ENCODE data around the gene AK8.

AK8 gene

DNA sequence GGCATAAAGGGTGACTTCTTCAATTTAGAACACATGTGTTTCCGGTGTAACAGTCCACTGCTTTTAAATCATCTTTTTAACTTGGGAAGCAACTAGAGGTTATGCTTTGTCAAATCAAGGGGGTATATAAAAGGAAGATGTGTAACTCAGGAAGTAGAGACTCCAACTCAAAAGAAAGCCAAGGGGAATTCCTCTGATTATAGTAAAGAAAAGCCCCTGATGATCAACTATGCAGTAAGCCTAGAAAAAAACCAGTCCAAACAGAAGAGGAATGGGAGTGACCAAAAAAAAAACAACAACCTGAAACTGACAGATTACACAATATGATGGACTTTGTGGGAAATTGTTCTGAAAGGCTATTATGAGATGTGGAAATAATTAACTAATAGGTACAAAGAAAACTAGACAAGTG, 90.3 kb downstream of the AK8 start:
- 88% methylated on average over 1 of the region's 1 CpG for WGBS (ENCODE audit: insufficient coverage)
- CTCF ChIA-PET, result interaction anchor here (1.7 to 1.8 kb wide), 2 partner anchors 10 to 11 kb away, joined by 4 to 8 read pairs; no protein-coding TSS in a partner anchor

DNA sequence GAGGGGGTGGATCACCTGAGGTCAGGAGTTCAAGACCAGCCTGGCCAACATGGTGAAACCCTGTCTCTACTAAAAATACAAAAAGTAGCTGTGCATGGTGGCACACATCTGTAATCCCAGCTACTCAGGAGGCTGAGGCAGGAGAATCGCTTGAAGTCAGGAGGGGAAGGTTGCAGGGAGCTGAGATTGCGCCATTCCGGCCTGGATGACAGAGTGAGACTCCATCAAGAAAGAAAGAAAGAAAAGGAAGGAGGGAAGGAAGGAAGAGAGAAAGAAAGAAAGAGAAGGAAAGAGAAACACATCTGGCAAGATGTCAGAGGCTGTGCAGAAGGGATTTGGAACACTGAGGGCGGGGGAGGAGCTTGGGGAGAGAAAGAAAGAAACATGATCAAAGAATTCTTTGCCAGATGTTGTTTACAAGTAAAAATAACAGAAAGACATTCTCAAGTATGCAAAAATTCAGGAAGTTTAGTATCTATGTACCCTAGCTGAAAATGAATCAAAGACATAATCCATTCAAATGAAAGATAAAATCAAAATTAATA, 93.7 kb downstream of the AK8 start:
- Histone ChIP-seq H3K27ac (ENCODE audit: insufficient read depth in 1 of 2, low read depth in 1 of 2, low read length in 2 of 2, poor library complexity in 1 of 2, severe bottlenecking in 2 of 2) (no peak overlapping the region), H3K36me3 (ENCODE audit: control insufficient read depth in 4 of 4, insufficient read depth in 4 of 4, low read length in 3 of 4) (no peaks in the 10 kb centered on the region), H3K4me1 (ENCODE audit: control extremely low read depth in 1 of 4, control insufficient read depth in 4 of 4, insufficient read depth in 4 of 4, low read length in 3 of 4) (peaks cover 0 to 5% (median 4%) of the 10 kb centered on the region in 4 experiments), H3K9me3 (ENCODE audit: control extremely low read depth in 1 of 5, control insufficient read depth in 4 of 5, insufficient read depth in 2 of 5, low read depth in 1 of 5, low read length in 4 of 5) (peaks cover 0 to 3% (median 0%) of the 10 kb centered on the region in 5 experiments), H3K4me3 (ENCODE audit: control insufficient read depth in 1 of 7, extremely low read depth in 1 of 7, insufficient read depth in 4 of 7, low read depth in 2 of 7, low read length in 6 of 7) (no peak overlapping the region), H3K27me3 (replicated peaks in 2 of 5; ENCODE audit: control insufficient read depth in 4 of 5, insufficient read depth in 5 of 5, low read length in 4 of 5) (peaks cover 0 to 2% (median 0%) of the 10 kb centered on the region in 5 experiments)
- ChIA-PET POLR2A (interaction anchor here (0.9 kb wide), 1 partner anchor 15 kb away, joined by 3 read pairs; no protein-coding TSS in a partner anchor), CTCF (interaction anchor here (1.4 to 2.6 kb wide), 2 partner anchors 15 to 69 kb away, joined by 3 to 8 read pairs; no protein-coding TSS in a partner anchor)
- WGBS (ENCODE audit: insufficient coverage), result 96% methylated on average over 3 of the region's 4 CpGs
- DNase-seq, result no peak

More for the DNA sequence above, 90.3 kb downstream of the AK8 start:
- H3K4me1 ChIP-seq (ENCODE audit: control extremely low read depth in 1 of 4, control insufficient read depth in 4 of 4, insufficient read depth in 4 of 4, low read length in 3 of 4), result peaks cover 0 to 8% (median 4%) of the 10 kb centered on the region in 4 experiments
- no peak overlapping the region for H3K4me3 ChIP-seq (ENCODE audit: control insufficient read depth in 1 of 7, extremely low read depth in 1 of 7, insufficient read depth in 4 of 7, low read depth in 2 of 7, low read length in 6 of 7)
- H3K9me3 ChIP-seq (ENCODE audit: control extremely low read depth in 1 of 5, control insufficient read depth in 4 of 5, insufficient read depth in 2 of 5, low read depth in 1 of 5, low read length in 4 of 5), result peaks cover 0 to 3% (median 0%) of the 10 kb centered on the region in 5 experiments
- no peaks in the 10 kb centered on the region for H3K36me3 ChIP-seq (ENCODE audit: control insufficient read depth in 4 of 4, insufficient read depth in 4 of 4, low read length in 3 of 4)
- POLR2A ChIA-PET, result no interaction called here
- H3K27ac ChIP-seq (ENCODE audit: insufficient read depth in 1 of 2, low read depth in 1 of 2, low read length in 2 of 2, poor library complexity in 1 of 2, severe bottlenecking in 2 of 2), result no peak overlapping the region
- peak in 1 of 3 donors; percentile 27 for DNase-seq
- no peaks in the 10 kb centered on the region for H3K27me3 ChIP-seq (replicated peaks in 2 of 5; ENCODE audit: control insufficient read depth in 4 of 5, insufficient read depth in 5 of 5, low read length in 4 of 5)

DNA sequence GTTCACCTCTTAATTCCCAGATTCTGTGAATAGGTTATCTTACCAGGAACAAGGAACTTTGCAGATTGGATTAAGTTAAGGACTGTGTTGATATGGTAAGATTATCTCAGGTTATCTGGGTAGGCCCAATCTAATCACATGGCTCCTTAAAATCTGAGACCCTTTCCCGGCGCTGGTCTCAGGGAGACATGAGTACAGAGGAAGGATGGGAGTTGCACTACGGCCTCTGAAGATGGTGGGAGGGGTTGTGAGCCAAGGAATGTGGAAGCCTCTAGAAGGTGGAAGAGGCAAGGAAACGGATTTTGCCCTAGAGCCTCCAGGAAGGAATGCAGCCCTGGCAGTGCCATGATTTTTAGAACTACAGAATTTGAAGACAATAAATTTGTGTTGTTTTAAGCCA, 95.1 kb downstream of the AK8 start:
- Histone ChIP-seq H3K27ac (ENCODE audit: insufficient read depth in 1 of 2, low read depth in 1 of 2, low read length in 2 of 2, poor library complexity in 1 of 2, severe bottlenecking in 2 of 2) (no peak overlapping the region), H3K27me3 (replicated peaks in 2 of 5; ENCODE audit: control insufficient read depth in 4 of 5, insufficient read depth in 5 of 5, low read length in 4 of 5) (peaks cover 0 to 2% (median 0%) of the 10 kb centered on the region in 5 experiments), H3K36me3 (ENCODE audit: control insufficient read depth in 4 of 4, insufficient read depth in 4 of 4, low read length in 3 of 4) (no peaks in the 10 kb centered on the region), H3K9me3 (ENCODE audit: control extremely low read depth in 1 of 5, control insufficient read depth in 4 of 5, insufficient read depth in 2 of 5, low read depth in 1 of 5, low read length in 4 of 5) (peaks cover 0 to 3% (median 0%) of the 10 kb centered on the region in 5 experiments), H3K4me3 (ENCODE audit: control insufficient read depth in 1 of 7, extremely low read depth in 1 of 7, insufficient read depth in 4 of 7, low read depth in 2 of 7, low read length in 6 of 7) (no peak overlapping the region), H3K4me1 (ENCODE audit: control extremely low read depth in 1 of 4, control insufficient read depth in 4 of 4, insufficient read depth in 4 of 4, low read length in 3 of 4) (peaks cover 0 to 5% (median 3%) of the 10 kb centered on the region in 4 experiments)
- ChIA-PET POLR2A (no interaction called here), CTCF (interaction anchor here (1.0 kb wide), 1 partner anchor 14 kb away, joined by 3 read pairs; no protein-coding TSS in a partner anchor)
- 89% methylated on average over 4 of the region's 4 CpGs for WGBS (ENCODE audit: insufficient coverage)
- no peak for DNase-seq

DNA sequence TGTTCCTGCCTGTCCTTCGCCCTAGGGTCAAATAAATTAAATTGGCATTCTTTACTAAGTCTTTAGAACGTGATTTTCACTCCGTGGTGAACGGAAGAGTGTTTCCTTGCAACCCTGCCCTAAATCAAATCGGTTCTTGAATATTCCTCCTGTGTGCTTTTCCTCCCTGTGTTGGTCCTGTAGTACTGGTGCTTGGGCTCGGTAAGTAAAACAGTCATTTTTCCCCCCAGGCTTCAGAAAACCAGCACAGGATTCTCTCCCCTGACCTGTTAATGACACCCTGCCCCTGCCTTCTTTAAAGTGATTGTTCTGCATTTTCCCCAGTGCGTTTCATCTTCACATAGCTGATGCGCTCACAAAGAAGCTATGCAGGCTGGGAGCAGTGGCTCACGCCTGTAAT, 96.0 kb downstream of the AK8 start:
- POLR2A ChIA-PET, result no interaction called here
- H3K36me3 ChIP-seq (ENCODE audit: control insufficient read depth in 4 of 4, insufficient read depth in 4 of 4, low read length in 3 of 4), result no peaks in the 10 kb centered on the region
- peaks cover 0 to 6% (median 2%) of the 10 kb centered on the region in 5 experiments for H3K9me3 ChIP-seq (ENCODE audit: control extremely low read depth in 1 of 5, control insufficient read depth in 4 of 5, insufficient read depth in 2 of 5, low read depth in 1 of 5, low read length in 4 of 5)
- no peak overlapping the region for H3K27ac ChIP-seq (ENCODE audit: insufficient read depth in 1 of 2, low read depth in 1 of 2, low read length in 2 of 2, poor library complexity in 1 of 2, severe bottlenecking in 2 of 2)
- no peak overlapping the region for H3K4me3 ChIP-seq (ENCODE audit: control insufficient read depth in 1 of 7, extremely low read depth in 1 of 7, insufficient read depth in 4 of 7, low read depth in 2 of 7, low read length in 6 of 7)
- H3K4me1 ChIP-seq (ENCODE audit: control extremely low read depth in 1 of 4, control insufficient read depth in 4 of 4, insufficient read depth in 4 of 4, low read length in 3 of 4), result peaks cover 0 to 5% (median 3%) of the 10 kb centered on the region in 4 experiments
- CTCF ChIA-PET, result interaction anchor here (1.0 kb wide), 1 partner anchor 13 kb away, joined by 3 read pairs; no protein-coding TSS in a partner anchor
- 89% methylated on average over 9 of the region's 9 CpGs for WGBS (ENCODE audit: insufficient coverage)
- DNase-seq, result no peak
- peaks cover 0 to 2% (median 0%) of the 10 kb centered on the region in 5 experiments for H3K27me3 ChIP-seq (replicated peaks in 2 of 5; ENCODE audit: control insufficient read depth in 4 of 5, insufficient read depth in 5 of 5, low read length in 4 of 5)

DNA sequence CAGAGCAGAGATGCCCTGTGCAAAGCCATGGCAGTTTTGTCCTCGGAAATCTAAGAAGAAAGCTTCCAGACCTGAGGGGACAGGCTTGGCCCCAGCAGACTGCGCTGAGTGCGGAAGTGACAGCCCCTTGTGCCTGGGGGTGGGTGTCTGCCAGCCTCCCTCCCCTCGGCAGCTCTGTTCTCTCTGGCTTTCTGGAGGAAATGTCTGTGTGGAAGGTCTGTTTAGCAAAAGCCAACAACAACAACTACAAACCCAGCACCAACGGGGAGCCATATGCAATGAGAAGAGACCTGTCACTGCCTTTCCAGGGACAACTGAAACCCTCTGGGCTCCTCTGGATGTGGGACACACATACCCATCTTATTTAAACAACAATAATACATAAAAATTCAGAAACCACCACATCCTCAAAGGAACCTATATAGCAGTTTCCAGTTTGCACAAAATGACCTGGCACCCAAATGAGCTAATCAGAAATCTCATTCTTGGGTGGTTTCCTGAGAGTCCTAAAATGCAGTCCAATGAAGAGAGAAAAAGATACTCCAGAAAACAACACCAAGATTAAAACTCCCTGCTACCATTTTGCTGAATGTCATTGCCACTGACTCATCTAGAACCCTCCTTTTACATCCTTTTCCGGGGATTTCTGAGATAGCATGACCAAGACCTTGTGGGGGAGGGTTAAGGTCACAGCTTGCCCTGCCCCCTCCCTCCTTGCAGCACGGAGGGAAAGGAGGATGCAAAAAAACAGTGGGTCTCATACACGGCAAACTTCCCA, 97.7 kb downstream of the AK8 start:
- CTCF ChIA-PET, result interaction anchor here (0.8 kb wide), 1 partner anchor 19 kb away, joined by 3 read pairs; no protein-coding TSS in a partner anchor
- Histone ChIP-seq H3K4me3 (ENCODE audit: control insufficient read depth in 1 of 7, extremely low read depth in 1 of 7, insufficient read depth in 4 of 7, low read depth in 2 of 7, low read length in 6 of 7) (peak overlapping the region in 4 of 7 experiments; percentile 14 to 62 (median 29)), H3K36me3 (ENCODE audit: control insufficient read depth in 4 of 4, insufficient read depth in 4 of 4, low read length in 3 of 4) (no peaks in the 10 kb centered on the region), H3K27ac (ENCODE audit: insufficient read depth in 1 of 2, low read depth in 1 of 2, low read length in 2 of 2, poor library complexity in 1 of 2, severe bottlenecking in 2 of 2) (no peak overlapping the region), H3K9me3 (ENCODE audit: control extremely low read depth in 1 of 5, control insufficient read depth in 4 of 5, insufficient read depth in 2 of 5, low read depth in 1 of 5, low read length in 4 of 5) (peaks cover 0 to 6% (median 2%) of the 10 kb centered on the region in 5 experiments), H3K27me3 (replicated peaks in 2 of 5; ENCODE audit: control insufficient read depth in 4 of 5, insufficient read depth in 5 of 5, low read length in 4 of 5) (peaks cover 0 to 2% (median 0%) of the 10 kb centered on the region in 5 experiments), H3K4me1 (ENCODE audit: control extremely low read depth in 1 of 4, control insufficient read depth in 4 of 4, insufficient read depth in 4 of 4, low read length in 3 of 4) (peaks cover 0 to 5% (median 3%) of the 10 kb centered on the region in 4 experiments)
- DNase-seq, result peak in 1 of 3 donors; percentile 7
- POLR2A ChIA-PET, result interaction anchor here (0.6 kb wide), 1 partner anchor 71 kb away, joined by 3 read pairs; no protein-coding TSS in a partner anchor
- 50% methylated on average over 3 of the region's 8 CpGs for WGBS (ENCODE audit: insufficient coverage)

DNA sequence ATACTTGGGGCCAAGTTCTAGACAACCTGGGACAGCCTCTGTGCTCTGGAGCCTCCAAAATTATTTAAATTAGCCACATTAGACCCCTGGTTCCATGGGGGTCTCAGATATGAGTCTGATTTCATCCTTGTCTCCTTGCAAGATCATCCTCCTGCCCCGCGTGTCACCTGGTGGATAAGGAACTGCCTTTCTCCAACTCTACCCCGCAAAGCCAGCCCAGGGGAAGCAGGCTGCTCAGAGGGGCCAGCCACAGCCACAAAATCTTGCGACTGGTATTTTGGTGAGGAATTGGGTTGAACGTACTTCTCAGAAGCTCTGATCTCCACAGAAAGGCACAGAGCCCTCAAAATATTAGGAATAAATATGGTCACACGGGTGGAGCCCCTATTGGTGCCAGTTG, 101.2 kb downstream of the AK8 start:
- Histone ChIP-seq H3K4me3 (ENCODE audit: control insufficient read depth in 1 of 7, extremely low read depth in 1 of 7, insufficient read depth in 4 of 7, low read depth in 2 of 7, low read length in 6 of 7) (no peak overlapping the region), H3K36me3 (ENCODE audit: control insufficient read depth in 4 of 4, insufficient read depth in 4 of 4, low read length in 3 of 4) (no peaks in the 10 kb centered on the region), H3K27ac (ENCODE audit: insufficient read depth in 1 of 2, low read depth in 1 of 2, low read length in 2 of 2, poor library complexity in 1 of 2, severe bottlenecking in 2 of 2) (no peak overlapping the region), H3K9me3 (ENCODE audit: control extremely low read depth in 1 of 5, control insufficient read depth in 4 of 5, insufficient read depth in 2 of 5, low read depth in 1 of 5, low read length in 4 of 5) (peaks cover 0 to 9% (median 2%) of the 10 kb centered on the region in 5 experiments), H3K4me1 (ENCODE audit: control extremely low read depth in 1 of 4, control insufficient read depth in 4 of 4, insufficient read depth in 4 of 4, low read length in 3 of 4) (peaks cover 0 to 7% (median 5%) of the 10 kb centered on the region in 4 experiments), H3K27me3 (replicated peaks in 2 of 5; ENCODE audit: control insufficient read depth in 4 of 5, insufficient read depth in 5 of 5, low read length in 4 of 5) (peaks cover 0 to 2% (median 0%) of the 10 kb centered on the region in 5 experiments)
- no peak for DNase-seq
- CTCF ChIA-PET, result interaction anchor here (1.4 kb wide), 1 partner anchor 12 kb away, joined by 4 read pairs; no protein-coding TSS in a partner anchor
- 96% methylated on average over 3 of the region's 6 CpGs for WGBS (ENCODE audit: insufficient coverage)
- POLR2A ChIA-PET, result no interaction called here

Measured in common myeloid progenitor, CD34-positive (primary cell).